HG02798 (cell line): ENCODE results near the gene PSMD5.
"Not testable (repeated sequence)": the region's sequence is repeated elsewhere in the genome, so short reads cannot be mapped to it uniquely, and the experiment has no call there.

ENCODE experiments used
- ATAC-seq: cut with Tn5 transposase; IDR thresholded peaks from one replicate; pipeline ENCODE4 v1.9.1; 2021; ENCODE audit warnings: mild to moderate bottlenecking; ENCODE audit not compliant: unreplicated experiment, poor library complexity

PSMD5 gene

GRCh38 chr9:120818595-120818994, 24.1 kb downstream of the PSMD5 start:
- no peak for ATAC-seq

DNA sequence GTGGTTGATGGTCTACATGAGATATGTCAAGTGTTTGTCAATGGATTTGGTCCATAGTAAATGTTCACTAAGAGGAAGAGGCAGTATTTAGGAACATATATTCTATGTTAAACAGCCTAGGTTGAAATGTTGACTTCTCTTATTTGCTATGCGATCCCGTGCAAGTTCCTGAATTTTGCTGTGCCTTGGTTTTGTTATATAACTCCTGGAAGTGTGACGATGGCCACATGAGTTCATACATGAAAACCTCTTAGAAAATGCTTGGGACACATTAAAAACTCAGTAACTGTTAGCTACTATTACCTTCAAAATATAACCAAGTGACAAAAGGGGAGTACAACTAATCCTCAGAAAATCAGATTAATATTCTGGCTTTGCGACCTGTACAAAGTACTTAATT, 27.6 kb downstream of the PSMD5 start:
- ATAC-seq, result no peak

- no peak for ATAC-seq
These were observed 33.8 kb downstream of the PSMD5 start for GRCh38 chr9:120808931-120809330.

DNA sequence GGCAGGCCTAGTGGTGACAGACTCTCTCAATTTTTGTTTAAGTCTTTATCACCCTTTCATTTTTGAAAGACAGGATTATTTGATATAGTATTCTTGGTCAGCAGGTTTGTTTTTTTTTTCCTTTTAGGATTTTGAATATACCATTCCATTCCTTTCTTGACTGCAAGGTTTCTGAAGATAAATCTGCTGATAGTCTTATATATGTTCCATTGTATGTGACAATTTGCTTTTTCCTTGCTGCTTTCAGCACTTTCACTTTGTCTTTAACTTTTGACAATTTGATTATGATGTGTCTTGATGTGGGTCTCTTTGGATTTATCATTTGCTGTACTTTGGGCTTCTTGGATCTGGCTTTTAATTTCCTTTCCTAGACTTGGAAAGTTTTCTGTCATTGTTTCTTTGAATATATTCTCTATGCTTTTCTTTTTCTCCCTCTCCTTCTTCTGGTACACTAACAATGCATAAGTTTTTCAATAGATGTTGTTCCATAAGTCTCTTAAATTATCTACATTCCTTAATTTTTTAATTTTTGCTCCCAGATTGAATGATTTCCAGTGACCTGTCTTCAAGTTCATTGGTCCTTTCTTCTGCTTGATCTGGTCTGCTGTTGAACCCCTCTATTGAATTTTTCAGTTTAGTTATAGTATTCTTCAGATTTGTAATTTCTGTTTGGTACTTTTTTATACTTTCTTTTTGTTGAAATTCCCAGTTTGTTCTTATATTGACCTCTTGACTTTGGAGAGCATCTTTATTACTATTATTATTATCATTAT, 34.9 kb downstream of the PSMD5 start:
- ATAC-seq, result no peak

GRCh38 chr9:120804784-120805363, 37.8 kb downstream of the PSMD5 start:
- ATAC-seq, result not testable (repeated sequence)

GRCh38 chr9:120801441-120801840, 41.3 kb downstream of the PSMD5 start:
- no peak for ATAC-seq

GRCh38 chr9:120792898-120793765, 49.6 kb downstream of the PSMD5 start, which contains the start of gene FBXW2:
Gene FBXW2 (minus strand): TSS chr9:120793416. CDS start chr9:120788258, 5,158 bp downstream.
- ATAC-seq, result peak; percentile 98

DNA sequence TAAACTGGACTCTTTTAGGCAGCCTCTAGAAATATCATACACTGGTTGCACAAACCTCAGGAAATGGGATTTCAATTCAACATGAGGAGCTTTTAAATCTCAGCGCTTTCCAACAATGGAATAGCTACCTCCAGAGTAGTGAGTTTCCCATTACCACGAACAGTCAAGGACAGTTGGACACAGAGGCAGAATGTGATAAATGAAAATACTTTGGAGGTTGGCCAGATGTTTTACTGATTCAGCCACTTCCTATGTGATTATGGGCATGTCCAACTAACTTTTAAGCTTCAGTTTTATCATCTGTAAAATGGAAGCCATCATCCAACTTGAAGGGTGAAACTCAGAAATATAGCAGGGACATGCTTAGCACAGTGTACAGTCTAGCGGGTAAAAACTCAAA, 51.6 kb downstream of the PSMD5 start:
- ATAC-seq, result no peak

DNA sequence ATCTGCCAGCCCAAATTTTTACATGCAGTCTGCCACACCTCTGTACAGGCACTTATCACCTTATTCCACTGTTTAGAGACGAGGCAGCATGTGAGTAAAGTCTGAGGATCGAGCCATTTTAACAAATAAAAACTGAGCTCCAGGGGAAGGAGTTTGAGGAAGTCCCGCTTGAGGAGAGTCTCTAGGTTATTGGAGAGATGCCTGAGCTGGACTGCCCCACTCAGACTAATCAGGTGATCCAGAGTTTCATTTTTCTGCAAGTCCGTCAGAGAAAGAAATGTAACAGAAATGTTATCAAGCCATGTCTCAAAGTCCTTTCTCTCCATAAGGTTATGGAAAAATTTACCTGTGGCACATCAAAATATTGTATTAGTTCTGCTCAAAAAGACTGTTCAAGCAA, 54.8 kb downstream of the PSMD5 start:
- no peak for ATAC-seq

GRCh38 chr9:120783602-120784047, 59.1 kb downstream of the PSMD5 start:
- no peak for ATAC-seq

DNA sequence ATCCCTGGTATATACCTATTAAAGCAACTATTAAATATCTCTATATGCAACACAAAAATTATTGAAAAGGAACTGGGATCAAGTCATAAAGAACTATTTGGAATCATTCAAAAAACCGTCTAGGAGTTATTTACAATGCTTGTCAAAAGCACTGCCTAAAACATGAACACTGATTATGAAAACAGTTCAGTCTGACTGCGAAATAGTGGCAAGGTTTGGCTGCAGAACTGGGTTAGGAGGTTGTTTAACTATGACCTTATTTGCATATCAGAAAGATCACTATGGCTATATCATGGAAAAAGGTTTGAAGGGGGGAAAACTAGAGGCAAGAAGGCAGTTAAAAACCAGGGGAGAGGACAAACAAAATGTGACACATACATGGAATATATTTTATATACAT, 61.5 kb downstream of the PSMD5 start:
- no peak for ATAC-seq

DNA sequence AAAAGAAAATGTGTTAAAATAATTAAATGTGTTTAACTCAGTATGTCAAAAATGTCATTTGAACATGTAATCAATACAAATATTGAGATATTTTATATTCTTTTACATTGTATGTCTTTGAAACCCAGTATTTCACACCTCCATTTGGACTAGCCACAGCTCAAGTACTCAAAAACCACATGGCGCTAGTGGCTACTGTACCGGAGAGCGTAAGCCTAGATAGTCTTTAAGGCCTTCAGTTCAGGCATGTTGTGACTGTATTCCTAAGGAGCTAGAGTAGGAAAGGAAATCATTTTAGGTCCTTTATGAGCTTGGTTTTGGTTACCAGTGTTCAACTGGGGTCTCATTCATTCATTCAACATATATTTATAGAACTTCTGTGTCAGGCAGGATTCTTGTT, 62.4 kb downstream of the PSMD5 start:
- no peak for ATAC-seq

GRCh38 chr9:120779227-120779626, 63.5 kb downstream of the PSMD5 start:
- ATAC-seq, result no peak

DNA sequence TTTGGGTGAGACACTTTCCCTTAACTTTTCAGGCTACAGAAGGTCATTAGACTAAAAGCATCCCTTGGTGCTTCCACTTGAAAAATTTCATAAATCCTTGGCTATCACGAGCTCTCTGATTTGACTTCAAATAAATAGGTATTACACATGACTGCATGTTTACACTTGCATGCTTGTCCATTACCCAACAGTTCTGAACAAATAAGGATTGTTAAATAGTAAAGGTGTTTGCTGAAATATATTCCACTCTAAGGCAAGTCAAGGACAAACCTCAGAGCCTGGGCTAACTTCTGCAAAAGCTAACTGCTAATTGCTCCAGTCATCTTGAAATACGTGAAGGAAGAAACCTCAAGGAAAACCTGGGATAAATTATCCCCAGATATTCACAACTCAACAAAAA, 64.0 kb downstream of the PSMD5 start:
- no peak for ATAC-seq

- ATAC-seq, result no peak
These were observed 65.5 kb downstream of the PSMD5 start for GRCh38 chr9:120777229-120777628.

- no peak for ATAC-seq
These were observed 65.9 kb downstream of the PSMD5 start for GRCh38 chr9:120776788-120777187.

DNA sequence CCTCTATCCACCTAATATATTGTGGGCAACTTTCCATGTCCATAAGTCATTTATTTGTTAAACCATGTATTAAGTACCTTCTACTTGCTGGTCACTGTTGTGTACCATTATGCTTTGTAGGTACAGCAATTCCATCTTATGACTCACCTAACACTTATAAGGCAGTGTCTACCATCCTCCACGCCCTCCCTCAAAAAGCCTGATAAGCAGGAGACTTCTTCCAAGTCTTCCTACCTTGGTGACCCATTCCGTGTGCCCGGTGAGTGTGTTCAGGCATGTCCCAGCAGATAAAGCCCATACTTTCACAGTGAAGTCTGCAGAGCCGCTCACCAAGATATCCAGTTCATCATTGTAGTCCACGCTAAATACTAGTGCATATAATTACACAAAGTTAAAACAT, 66.9 kb downstream of the PSMD5 start:
- no peak for ATAC-seq

GRCh38 chr9:120774719-120775118, 68.0 kb downstream of the PSMD5 start:
- no peak for ATAC-seq

GRCh38 chr9:120773256-120773655, 69.5 kb downstream of the PSMD5 start:
- ATAC-seq, result no peak

DNA sequence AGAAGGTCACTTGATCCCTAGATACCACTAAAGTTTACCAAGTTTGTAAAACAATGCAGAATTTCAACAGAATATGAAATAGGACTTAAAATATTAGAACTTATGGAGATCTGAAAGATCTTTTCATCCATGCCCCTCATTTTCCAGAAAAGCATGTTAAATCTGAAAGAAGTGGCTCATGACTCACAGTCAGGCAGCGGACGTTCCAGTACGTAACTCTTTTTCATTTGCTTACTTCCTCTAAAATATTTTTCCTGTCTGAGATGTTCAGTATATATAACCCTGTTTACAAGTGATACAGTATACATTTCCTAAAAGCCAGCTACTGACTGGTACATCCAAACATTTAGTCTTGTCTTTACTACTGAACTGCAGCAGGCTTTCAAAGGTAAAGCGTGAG, 71.8 kb downstream of the PSMD5 start:
- ATAC-seq, result no peak

- no peak for ATAC-seq
These were observed 73.8 kb downstream of the PSMD5 start for GRCh38 chr9:120768886-120769285.
